22Rv1 (cell line): ENCODE measurements around the gene TREML2.

Source experiments
- CTCF ChIP-seq: fragments of 450-650 bp; IDR thresholded peaks from 2 replicates; pipeline ENCODE4 v1.5.1; 2017; ENCODE audit warnings: mild to moderate bottlenecking
- ZFX ChIP-seq: fragments of 450-650 bp; IDR thresholded peaks from 2 replicates; pipeline ENCODE4 v1.6.1; 2017; ENCODE audit warnings: antibody characterized with exemption, borderline replicate concordance

DNA sequence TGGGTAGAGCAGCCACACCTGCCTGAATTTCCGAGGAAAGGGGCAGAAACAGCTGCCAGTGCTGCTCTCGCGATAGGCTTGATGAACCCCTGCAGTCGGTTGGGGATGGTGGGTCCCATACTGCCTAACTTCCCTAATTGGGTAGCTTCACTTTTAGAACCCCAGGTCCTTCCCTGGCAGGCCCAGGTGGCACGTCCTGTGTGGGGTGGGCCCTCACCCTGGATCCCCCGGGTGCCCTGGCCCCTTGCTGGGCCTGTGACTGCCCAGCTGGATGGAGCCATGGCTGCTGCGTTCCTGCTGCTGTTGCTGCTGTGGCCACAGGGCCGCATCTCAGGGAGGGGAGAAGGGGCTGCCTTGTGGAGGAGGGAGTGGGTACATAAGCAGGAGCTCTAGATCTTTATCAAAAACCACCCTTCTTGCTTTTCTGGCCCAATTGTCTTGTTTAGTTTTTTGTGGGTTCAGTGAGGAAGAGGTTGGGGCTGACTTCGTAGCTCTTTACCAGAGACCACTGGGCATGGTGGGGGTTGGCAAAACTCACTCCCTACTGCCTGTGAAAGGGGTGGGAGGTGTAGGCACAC is 46.4 kb upstream of the TREML2 start:
- TF ChIP-seq CTCF (no peak), ZFX (no peak)
